ENCODE measurements around the gene PRKN. TPM values are rescaled to one million over a fixed set of nuclear protein-coding genes. Genes with fewer than 3 reads are reported as not detected.
A peak's percentile ranks its signal among the peaks of the same experiment; 100 is the strongest.

The PRKN gene
- total and polyA plus RNA-seq, 2 experiments from 2014 or later = 1.2 to 2.3 TPM

DNA sequence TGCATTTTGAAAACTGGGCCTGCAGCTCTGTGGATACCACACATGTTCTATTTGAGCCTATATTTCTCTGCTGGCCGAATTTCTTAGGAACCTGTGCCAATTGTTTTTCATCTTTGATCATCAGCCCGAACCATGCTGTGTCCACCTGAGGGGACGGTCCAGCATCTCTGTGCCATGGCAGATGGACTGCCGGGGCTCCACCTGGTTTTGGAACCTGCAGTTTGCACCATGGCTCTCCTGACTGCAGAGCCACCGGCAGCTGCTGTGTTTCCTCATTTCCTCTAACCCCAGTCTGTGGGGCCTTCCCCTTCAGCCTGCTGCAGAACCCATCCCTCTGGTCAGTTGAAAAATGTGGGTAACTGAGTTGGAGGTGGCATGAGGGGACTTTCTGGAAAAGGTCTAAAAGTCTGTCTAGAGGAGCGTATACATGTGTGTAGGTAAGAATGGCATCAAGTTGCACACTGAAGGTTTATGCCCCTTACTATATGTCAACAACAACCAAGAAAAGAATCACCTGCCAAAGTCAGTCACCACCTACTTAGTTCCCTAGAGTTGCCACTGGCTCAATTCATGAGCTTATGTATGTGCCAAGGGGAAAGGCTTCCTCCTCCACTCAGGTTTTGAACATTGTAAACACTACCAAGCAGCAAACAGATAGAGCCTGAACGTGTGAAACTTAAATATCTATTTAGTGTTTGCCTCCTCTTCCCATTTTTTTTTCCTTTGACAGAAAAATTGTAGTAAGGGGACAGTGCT is 548.2 kb downstream of the PRKN start:
- no peak overlapping the region for H3K9ac ChIP-seq
- 78 to 80% methylated on average over 7 of the region's 7 CpGs for WGBS, 2 experiments (ENCODE audit: low coverage in 1 of 2, low lambda C conversion rate in 2 of 2, missing lambda C conversion rate in 2 of 2)
- no peaks in the 10 kb centered on the region for H3K9me3 ChIP-seq (ENCODE audit: low read depth)
- no peak overlapping the region for H3K4me3 ChIP-seq
- no peaks in the 10 kb centered on the region for H4K20me1 ChIP-seq (ENCODE audit: insufficient read depth)
- H3K27me3 ChIP-seq (replicated peaks; ENCODE audit: insufficient read depth) = no peaks in the 10 kb centered on the region
- H2AFZ ChIP-seq = no peak overlapping the region
- no peak for DNase-seq
- no peaks in the 10 kb centered on the region for H3K79me2 ChIP-seq (ENCODE audit: insufficient read depth)
- H3K4me2 ChIP-seq (ENCODE audit: unreplicated experiment) = no peak overlapping the region
- peaks cover 6% of the 10 kb centered on the region; the same call in 1 of the 2 replicates for H3K4me1 ChIP-seq (ENCODE audit: insufficient read depth)
- no peaks in the 10 kb centered on the region for H3F3A ChIP-seq (ENCODE audit: insufficient read depth)
- no peak overlapping the region for H3K27ac ChIP-seq
- H3K9me2 ChIP-seq (ENCODE audit: insufficient read depth) = no peaks in the 10 kb centered on the region
- no peaks in the 10 kb centered on the region for H3K36me3 ChIP-seq (ENCODE audit: low read depth)
- TF ChIP-seq EZH2 (IDR thresholded peaks at IDR 0.05; ENCODE audit: insufficient read depth, poor library complexity, severe bottlenecking) (no peak), EZH2phosphoT487 (IDR thresholded peaks at IDR 0.05; ENCODE audit: insufficient read depth, low read depth) (no peak)
- in situ Hi-C loops (cut with MboI) = no loop called here

DNA sequence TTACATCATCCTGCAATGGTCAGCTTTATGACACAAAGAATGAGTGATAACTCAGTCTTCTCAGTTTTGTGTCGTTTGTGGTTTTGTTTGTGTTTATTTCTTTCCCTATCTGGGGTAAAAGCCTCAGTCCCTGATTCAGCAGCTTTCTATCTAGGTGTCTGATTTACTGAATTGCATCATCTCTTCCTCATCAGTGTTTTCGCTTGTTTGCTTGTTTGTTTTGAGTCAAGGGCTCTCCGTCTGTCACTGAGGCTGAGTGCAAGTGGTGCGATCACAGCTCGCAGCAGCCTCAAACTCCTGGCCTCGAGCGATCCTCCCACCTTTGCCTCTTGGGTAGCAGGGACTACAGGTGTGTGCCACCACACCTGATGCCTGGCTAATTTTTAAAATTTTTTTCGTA is 548.9 kb downstream of the PRKN start:
- Histone ChIP-seq H3K9ac (no peak overlapping the region), H2AFZ (no peak overlapping the region), H3K4me3 (no peak overlapping the region), H3K36me3 (ENCODE audit: low read depth) (no peaks in the 10 kb centered on the region), H3K27ac (no peak overlapping the region), H3K9me3 (ENCODE audit: low read depth) (no peaks in the 10 kb centered on the region), H3K9me2 (ENCODE audit: insufficient read depth) (no peaks in the 10 kb centered on the region), H3K4me1 (ENCODE audit: insufficient read depth) (peaks cover 6% of the 10 kb centered on the region; the same call in 1 of the 2 replicates), H3F3A (ENCODE audit: insufficient read depth) (no peaks in the 10 kb centered on the region), H3K27me3 (replicated peaks; ENCODE audit: insufficient read depth) (no peaks in the 10 kb centered on the region), H3K4me2 (ENCODE audit: unreplicated experiment) (no peak overlapping the region), H4K20me1 (ENCODE audit: insufficient read depth) (no peaks in the 10 kb centered on the region), H3K79me2 (ENCODE audit: insufficient read depth) (no peaks in the 10 kb centered on the region)
- in situ Hi-C loops (cut with MboI) = no loop called here
- WGBS, 2 experiments (ENCODE audit: low coverage in 1 of 2, low lambda C conversion rate in 2 of 2, missing lambda C conversion rate in 2 of 2) = 90 to 95% methylated on average over 8 of the region's 8 CpGs
- no peak for TF ChIP-seq EZH2phosphoT487 (IDR thresholded peaks at IDR 0.05; ENCODE audit: insufficient read depth, low read depth)
- TF ChIP-seq EZH2 (IDR thresholded peaks at IDR 0.05; ENCODE audit: insufficient read depth, poor library complexity, severe bottlenecking) = no peak
- DNase-seq = no peak

DNA sequence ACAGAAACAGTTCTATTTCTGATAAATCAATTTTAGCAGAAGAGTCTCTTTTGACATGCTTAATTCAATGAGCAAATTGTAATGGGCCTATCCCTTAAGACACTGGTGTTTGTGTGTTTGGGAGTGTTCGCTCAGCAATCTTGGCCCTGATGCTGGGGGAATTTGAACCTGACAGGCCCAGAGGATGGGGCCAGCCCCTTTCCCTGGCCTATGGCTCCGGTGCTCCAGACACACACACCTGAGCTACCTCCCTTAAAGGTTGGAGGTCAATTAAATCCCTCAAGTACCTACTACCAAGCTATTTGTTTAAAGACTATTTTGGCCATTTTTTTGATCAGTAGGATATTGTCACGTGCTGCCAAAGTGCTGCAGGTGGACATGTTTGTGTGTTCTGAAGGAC is 549.3 kb downstream of the PRKN start:
- Histone ChIP-seq H2AFZ (no peak overlapping the region), H3K27ac (no peak overlapping the region), H4K20me1 (ENCODE audit: insufficient read depth) (no peaks in the 10 kb centered on the region), H3K9ac (no peak overlapping the region), H3K4me2 (ENCODE audit: unreplicated experiment) (no peak overlapping the region), H3K9me3 (ENCODE audit: low read depth) (no peaks in the 10 kb centered on the region), H3K79me2 (ENCODE audit: insufficient read depth) (no peaks in the 10 kb centered on the region), H3K36me3 (ENCODE audit: low read depth) (no peaks in the 10 kb centered on the region), H3F3A (ENCODE audit: insufficient read depth) (no peaks in the 10 kb centered on the region), H3K4me3 (no peak overlapping the region), H3K4me1 (ENCODE audit: insufficient read depth) (peaks cover 6% of the 10 kb centered on the region; the same call in 1 of the 2 replicates), H3K27me3 (replicated peaks; ENCODE audit: insufficient read depth) (no peaks in the 10 kb centered on the region), H3K9me2 (ENCODE audit: insufficient read depth) (no peaks in the 10 kb centered on the region)
- in situ Hi-C loops (cut with MboI) = no loop called here
- DNase-seq = no peak
- no peak for TF ChIP-seq EZH2 (IDR thresholded peaks at IDR 0.05; ENCODE audit: insufficient read depth, poor library complexity, severe bottlenecking)
- no peak for TF ChIP-seq EZH2phosphoT487 (IDR thresholded peaks at IDR 0.05; ENCODE audit: insufficient read depth, low read depth)
- 80% methylated on average over 3 of the region's 3 CpGs for WGBS, 2 experiments (ENCODE audit: low coverage in 1 of 2, low lambda C conversion rate in 2 of 2, missing lambda C conversion rate in 2 of 2)

DNA sequence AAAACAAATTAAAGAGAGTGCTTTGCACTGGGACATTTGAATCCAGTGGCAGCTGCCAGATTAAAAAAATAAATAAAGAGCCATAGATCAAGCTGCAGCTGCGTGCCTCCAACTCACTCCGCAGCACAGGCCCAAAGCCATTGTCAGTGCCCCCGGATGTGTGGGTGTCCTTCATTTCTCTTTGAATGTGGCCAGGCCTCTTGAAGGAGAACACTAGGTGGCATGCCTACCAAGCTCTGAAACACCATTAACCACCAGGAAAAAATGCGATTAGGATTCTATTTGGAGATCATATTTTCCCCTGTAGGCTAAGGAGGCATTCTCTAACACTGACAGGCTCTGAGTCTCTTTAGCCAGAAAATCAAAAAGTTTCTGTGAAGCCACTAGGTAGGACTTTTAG is 549.8 kb downstream of the PRKN start:
- Histone ChIP-seq H3K4me1 (ENCODE audit: insufficient read depth) (peaks cover 6% of the 10 kb centered on the region; the same call in 1 of the 2 replicates), H3K36me3 (ENCODE audit: low read depth) (no peaks in the 10 kb centered on the region), H3K27ac (no peak overlapping the region), H3F3A (ENCODE audit: insufficient read depth) (no peaks in the 10 kb centered on the region), H3K79me2 (ENCODE audit: insufficient read depth) (no peaks in the 10 kb centered on the region), H3K27me3 (replicated peaks; ENCODE audit: insufficient read depth) (no peaks in the 10 kb centered on the region), H4K20me1 (ENCODE audit: insufficient read depth) (no peaks in the 10 kb centered on the region), H3K4me2 (ENCODE audit: unreplicated experiment) (no peak overlapping the region), H3K9ac (no peak overlapping the region), H3K4me3 (no peak overlapping the region), H3K9me2 (ENCODE audit: insufficient read depth) (no peaks in the 10 kb centered on the region), H3K9me3 (ENCODE audit: low read depth) (no peaks in the 10 kb centered on the region), H2AFZ (no peak overlapping the region)
- in situ Hi-C loops (cut with MboI) = no loop called here
- TF ChIP-seq EZH2phosphoT487 (IDR thresholded peaks at IDR 0.05; ENCODE audit: insufficient read depth, low read depth) = no peak
- TF ChIP-seq EZH2 (IDR thresholded peaks at IDR 0.05; ENCODE audit: insufficient read depth, poor library complexity, severe bottlenecking) = no peak
- WGBS, 2 experiments (ENCODE audit: low coverage in 1 of 2, low lambda C conversion rate in 2 of 2, missing lambda C conversion rate in 2 of 2) = 17 to 20% methylated on average over 4 of the region's 4 CpGs
- DNase-seq = peak; percentile 30
